Neural cell (in vitro differentiated cells): Measurements from ENCODE around the gene RNF4.
"Not testable (repeated sequence)": the region's sequence is repeated elsewhere in the genome, so short reads cannot be mapped to it uniquely, and the experiment has no call there.

Experiments
- POLR2AphosphoS5 ChIP-seq: IDR thresholded peaks from 2 replicates; pipeline ENCODE4 v1.6.1; 2012
- RAD21 ChIP-seq: fragments of 450-650 bp; conservative IDR thresholded peaks from 2 replicates; pipeline ENCODE4 v1.6.1; 2014; ENCODE audit warnings: antibody characterized with exemption, mild to moderate bottlenecking, moderate library complexity

DNA sequence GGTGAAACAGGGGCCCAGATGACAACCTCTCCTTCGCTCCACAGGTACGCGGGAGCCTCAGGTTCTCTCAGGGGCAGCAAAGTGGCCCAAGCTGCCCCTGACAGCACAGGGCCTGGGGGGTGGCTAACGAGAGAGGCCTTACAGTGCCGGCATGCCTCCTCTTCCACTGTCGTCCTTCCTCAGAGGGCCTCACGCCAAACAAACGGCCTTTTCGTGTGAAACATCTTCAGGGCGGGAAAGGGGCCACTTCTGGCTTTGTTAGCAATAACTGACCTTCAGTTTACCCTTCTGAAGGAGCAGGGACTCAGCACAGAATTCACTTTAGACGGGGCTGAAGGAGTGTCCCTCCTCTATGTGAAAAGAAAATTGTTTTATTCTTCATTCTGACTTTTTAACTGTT is 46.0 kb downstream of the RNF4 start:
- not testable (repeated sequence) for TF ChIP-seq POLR2AphosphoS5, RAD21
